GM21360 (cell line): ENCODE data around the gene HORMAD2.

Experiments
- ATAC-seq: cut with Tn5 transposase; IDR thresholded peaks from one replicate; pipeline ENCODE4 v1.9.1; 2021; ENCODE audit warnings: mild to moderate bottlenecking, moderate library complexity; ENCODE audit not compliant: unreplicated experiment

Gene HORMAD2

DNA sequence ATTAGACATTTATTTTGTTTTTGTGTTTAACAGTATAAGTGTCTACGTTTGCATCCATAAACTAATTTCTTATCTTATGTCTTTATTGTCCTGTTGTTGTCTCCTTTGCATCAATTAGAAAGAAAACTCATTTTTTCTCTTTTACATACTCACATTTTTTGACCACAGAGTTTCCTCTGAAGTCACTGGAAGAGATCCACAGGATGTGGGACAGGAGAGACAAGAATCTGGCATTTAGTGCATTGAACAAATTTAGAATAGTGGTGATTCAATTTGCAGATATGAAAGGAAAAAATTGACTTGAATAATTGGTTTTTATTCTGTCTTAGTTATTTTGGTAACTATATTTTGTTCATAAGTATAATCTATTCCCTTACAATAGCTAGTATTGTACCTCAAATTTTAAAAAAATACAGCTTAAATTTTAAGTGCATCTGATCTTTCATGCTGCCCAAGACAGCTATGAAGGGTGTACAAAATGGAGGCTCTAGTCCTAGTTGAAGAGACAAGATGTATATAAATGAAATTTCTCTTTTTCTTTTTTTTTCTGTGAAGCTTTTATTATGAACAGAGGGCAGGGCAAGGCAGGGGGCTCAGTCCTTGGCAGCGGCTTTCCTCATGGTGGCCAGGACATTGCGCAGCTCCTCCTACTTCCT is 24.4 kb downstream of the HORMAD2 start:
- no peak for ATAC-seq

DNA sequence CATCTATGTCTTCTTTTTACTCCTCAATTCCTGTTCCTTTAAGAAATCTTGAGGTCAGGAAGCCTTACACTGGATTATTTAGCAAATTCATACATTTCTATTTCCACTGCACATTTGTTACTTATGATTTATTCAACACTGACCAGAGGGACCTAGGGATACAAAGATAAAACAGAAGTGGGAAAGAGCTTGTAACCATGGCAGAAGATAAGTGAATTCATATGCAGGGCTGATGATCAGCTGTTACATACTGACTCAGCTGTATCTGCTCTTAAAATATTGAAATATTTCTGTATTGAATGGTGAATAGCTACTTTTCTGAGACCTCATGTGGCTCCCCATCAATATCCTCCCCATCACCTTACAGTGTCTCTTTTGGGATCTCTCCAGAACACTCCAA is 25.2 kb downstream of the HORMAD2 start:
- ATAC-seq, result no peak

DNA sequence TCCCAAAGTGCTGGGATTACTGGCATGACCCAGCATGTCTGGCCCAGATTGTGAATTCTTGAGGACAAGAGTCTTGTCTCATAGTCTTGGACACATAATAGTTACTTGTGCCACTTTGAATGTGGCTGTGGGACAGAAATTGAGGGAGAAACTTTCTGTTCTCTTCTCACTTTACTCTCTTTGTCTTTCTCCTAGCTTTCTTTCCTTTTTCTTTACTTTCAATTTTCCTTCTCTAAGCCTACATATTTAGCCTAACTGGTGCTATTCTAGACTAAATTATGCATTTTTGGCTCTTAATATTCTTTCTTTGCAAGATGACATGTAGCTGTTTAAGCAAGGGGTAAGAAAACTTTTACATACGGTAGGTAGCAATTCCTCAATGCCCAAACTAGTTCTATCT is 33.2 kb downstream of the HORMAD2 start:
- ATAC-seq, result no peak

DNA sequence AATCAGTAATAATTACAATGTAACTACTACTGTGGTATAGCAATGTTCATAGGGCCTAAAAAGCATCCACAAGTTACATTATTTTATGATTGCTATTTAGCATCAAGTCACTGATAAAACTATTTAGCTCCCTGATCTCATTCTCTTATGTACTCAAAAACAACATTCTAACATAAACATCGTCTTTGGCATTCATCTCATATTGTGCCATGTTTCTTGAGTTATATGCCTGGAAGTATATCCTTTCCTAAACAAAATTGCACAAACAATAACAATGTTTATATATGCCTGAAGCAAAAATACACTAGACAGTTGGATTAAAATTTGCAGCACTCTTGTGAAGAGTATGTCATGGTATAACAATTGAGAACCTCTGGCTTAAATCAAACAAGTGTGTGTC is 34.1 kb downstream of the HORMAD2 start:
- no peak for ATAC-seq

DNA sequence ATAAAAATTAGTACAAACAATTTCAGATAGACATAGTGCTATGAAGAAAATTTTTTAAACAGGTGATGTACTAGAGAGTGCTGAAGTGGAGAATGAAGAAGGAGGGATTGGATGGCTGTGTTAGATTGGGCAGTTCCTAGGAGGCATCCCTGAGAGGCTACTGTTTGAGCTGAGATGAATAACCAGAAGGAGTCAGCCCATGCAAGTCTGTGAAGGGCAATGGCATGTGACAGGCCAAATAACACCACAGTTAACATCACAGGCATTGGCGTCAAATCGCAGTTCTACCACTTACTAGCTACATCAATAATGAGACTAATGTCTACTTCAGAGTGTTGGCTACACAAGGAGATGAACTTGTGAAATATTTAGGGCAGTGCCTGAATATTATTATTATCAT is 35.4 kb downstream of the HORMAD2 start:
- ATAC-seq, result no peak

DNA sequence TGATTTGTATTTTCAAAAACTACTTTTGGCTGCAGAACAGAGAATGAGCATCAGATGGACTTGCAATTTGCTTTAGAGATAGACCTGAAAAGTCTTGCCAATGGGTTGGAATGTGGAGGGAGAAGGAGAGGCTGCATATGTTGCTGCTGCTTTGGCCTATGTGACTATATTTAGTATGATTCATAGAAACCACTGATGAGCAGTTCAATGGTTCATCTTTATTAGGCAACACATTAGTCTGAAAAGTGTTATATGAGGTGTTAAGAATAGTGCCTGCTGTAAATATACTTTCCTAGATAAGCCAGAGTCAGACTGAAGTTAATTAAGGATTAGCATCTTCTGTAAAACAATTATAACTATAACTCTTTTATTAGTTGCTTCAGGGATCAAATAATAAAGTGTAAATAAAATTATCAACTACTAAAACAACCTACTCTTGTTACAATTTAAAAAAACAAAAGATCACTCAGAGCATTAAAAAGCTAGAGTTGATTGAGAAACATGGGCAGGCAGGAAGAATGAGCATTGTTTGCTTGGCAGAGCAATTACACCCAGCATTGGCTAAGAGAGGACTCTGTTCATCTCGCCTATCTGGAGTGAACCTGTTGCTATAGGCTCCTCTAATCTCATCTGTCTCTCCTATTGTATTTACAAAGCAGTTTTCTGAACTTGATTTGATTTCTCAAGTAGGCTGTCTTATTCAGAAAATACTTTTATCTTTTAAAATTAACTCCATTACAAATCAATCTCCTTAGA is 36.3 kb downstream of the HORMAD2 start:
- no peak for ATAC-seq

DNA sequence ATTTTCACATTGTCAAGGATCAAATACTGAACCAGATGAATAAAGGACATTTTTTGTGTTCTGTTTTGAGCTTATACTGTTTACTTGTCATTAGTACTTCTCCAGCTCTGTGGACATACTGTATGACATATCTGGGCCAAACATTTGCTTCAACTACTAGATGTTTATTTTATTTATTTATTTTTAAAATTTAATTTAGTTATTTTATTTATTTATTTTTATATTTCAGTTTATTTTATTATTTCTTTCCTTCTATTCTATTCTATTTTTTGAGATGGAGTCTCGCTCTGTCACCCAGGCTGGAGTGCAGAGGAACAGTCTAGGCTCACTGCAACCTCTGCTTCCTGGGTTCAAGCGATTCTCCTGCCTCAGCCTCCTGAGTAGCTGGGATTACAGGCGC is 37.0 kb downstream of the HORMAD2 start:
- no peak for ATAC-seq

DNA sequence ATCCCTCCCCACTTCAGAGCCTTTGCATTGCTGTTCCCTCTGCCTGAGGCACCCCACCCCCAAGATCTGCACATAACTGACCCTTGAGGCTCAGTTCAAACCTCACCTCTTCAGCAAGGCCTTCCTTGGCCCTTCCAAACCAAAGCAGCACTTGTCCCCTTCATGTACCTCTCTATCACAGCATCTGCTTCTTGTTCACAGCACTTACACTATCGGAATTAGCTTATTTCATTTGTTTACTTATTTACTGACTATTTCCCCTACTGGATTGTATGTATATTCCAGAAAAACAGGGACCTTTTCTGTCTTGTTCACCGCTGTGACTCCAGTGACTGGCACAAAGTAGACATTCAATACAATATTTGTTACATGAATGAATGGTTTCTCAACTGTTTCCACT is 38.0 kb downstream of the HORMAD2 start:
- no peak for ATAC-seq

DNA sequence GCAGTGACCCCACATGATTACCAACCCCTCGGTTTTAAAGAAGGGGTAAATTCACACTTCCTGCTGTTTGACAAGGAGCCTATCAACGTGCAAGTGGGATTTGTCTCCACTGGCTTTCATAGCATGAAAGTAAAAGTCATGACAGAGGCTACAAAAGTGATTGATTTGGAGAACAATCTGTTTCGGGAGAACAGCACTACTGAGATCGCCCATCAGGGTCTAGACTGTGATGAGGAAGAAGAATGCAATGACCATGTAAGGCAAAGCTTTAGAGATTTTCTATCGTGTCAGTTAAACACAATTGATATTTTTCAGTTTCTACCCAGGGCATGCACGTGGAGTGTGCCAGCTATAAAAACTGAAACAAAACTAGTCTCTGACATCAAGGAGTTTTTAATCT is 41.7 kb downstream of the HORMAD2 start:
- ATAC-seq, result no peak

DNA sequence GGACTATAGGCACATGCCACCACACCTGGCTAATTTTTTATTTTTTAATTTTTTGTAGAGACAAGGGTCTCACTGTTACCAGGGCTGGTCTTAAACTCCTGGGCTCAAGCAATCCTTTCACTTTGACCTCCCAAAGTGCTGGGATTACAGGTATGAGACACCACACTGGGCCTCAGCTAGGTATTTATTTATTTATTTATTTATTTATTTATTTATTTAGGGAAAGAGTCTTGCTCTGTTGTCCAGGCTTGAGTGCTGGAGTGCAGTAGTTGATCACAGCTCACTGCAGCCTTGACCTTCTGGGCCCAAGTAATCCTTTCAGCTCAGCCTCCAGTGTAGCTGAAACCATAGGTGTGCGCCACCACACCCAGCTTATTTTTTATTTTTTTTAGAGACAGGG is 43.2 kb downstream of the HORMAD2 start:
- no peak for ATAC-seq

DNA sequence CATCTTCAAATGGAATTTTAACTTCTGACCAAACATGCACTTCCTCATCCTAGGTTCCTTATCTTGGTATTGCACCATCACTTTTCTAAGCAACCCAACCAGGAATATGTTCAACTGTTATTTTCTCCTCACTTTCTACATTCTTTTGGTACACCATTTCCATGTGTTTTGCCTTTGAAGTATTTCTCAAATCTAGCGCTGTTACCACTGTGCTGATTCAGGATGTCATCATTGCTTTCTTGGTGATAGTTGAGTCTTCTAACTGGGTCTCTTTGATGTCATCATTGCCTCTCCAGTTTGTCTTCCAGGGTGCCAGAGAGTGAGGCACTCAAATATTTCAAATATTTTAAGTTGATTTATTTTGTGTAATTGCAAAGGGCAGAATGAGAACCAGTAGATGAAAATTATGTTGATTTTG is 47.5 kb downstream of the HORMAD2 start:
- ATAC-seq, result no peak

DNA sequence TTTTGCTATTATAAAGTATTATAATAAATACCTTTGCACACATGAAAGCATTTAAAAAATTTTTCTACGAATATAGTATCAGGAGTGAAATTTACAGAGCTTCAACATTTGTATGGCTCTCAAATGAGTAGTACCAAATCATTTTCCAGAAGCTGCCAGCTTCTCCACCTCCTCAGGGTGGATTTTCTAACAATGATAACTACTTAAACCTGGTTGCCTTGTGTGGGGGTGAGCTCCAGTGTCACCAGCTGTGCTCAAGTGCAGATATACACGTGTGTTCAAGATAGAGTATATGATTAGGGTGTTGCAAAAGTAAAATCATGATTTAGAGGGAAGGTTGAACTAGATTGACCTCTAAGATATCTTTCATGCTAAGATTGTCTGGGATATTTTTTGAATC is 48.2 kb downstream of the HORMAD2 start:
- ATAC-seq, result no peak

DNA sequence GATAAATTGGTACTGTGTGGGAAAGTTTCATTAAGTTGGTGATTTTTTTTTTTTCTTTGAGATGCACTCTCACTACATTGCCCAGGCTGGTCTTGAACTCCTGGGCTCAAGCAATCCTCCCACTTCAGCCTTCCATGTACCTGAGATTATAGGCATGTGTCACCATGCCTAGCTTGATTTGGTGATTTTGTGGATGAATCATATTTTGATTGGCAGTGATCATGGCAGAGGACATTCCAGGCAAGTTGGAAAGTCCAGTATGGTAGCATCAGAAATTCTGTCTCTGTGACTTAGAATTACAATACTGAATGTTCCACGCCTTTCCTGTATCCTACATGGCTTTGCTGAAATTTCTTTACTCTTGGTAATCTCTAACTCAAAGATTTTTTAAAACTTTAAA is 49.4 kb downstream of the HORMAD2 start:
- ATAC-seq, result no peak

DNA sequence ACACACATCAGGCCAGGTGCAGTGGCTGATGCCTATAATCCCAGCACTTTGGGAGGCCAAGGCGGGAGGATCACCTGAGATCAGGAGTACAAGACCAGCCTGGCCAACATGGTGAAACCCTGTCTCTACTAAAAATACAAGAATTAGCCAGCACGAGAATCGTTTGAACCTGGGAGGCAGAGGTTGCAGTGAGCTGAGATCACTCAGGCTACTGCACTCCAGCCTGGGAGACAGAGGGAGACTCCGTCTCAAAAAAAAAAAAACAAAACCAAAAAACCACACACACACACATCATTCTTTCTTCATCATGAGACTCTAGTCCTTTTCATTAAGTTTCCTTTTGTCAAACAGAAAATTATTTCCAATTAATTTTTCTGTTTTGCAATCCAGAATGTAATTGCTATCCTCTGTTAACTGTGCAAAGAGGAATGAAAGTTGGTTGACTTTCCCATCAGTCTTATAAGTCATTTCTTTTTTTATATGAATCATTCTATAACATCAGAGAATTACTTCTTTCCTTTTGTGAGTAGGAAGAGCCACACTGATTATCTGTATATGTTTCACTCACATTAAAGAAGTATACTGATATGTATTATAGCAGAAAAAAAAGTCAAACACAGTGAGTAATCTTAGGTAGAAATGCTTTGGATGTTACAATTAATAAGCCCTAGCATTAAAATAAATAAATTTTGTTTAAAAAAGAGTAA is 52.2 kb downstream of the HORMAD2 start:
- ATAC-seq, result no peak

DNA sequence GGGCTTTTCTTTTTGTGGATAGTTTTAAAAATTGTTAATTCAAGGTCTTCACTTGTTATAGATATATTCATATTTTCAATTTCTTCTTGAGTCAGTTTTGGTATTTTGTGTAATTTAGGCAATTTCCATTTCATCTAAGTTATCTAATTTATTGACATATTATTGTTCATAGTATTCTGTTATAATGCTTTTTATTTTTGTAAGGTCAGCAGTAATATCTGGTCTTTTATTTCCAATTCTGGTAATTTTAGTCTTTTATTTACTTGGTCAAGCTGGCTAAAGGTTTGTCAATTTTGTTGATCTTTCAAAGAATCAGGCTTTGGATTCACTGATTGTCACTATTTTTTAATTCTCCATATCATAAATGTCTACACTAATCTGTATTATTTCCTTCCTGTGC is 60.1 kb downstream of the HORMAD2 start:
- ATAC-seq, result no peak

DNA sequence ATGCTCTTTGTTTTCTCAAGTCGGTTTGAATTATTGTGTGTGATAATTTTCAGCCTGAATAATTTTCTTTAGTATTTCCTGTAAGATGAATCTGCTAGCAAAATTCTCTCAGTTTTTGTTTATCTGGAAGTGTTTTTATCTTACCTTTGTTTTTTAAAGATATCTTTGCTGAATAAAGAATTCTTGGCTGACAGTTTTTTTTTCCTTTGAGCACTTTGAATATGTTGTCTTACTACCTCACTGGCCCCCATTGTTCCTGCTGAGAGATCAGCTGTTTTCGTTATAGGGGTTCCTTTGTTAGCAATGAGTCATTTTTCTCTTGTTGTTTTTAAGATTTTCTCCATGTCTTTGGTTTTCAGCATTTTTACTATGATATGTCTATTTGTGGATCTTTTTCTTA is 63.0 kb downstream of the HORMAD2 start:
- ATAC-seq, result no peak

DNA sequence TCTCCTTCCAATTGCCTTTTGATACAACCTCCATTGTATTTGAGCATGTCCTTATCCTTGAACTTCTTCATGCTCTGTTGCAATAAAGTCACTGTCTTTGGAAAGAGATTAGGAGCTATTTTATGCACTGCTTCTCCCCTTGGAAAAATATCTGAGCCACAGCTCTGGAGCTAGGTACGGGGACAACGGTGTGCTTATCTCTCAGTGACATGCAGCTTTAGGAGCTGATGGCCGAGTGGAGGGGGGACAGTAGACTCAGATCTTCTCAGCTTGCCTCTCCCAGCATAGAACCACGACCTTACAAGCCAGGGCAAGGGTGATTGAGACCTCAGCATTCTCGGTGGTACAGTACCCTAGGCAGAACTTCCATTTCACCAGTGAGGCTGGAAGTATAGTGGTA is 64.1 kb downstream of the HORMAD2 start:
- ATAC-seq, result no peak

DNA sequence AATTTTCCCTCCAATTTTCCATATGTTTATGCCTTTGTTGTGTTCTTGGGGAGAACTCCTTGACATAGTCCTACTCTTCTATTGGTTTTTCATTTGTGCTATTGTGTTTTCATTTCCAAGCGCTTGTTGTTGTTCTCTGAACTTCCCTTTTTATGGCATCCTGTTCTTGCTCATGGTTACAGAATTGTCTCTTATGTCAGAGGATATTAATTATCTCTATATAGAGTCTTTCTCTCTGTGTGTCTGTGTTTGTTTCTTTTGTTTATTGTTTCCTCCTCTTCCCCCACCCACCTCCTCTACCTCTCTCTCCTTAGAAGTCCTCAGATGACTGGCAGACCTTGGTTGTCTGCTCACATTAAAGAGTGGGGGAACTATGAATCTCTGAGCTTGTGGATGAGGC is 69.9 kb downstream of the HORMAD2 start:
- no peak for ATAC-seq

DNA sequence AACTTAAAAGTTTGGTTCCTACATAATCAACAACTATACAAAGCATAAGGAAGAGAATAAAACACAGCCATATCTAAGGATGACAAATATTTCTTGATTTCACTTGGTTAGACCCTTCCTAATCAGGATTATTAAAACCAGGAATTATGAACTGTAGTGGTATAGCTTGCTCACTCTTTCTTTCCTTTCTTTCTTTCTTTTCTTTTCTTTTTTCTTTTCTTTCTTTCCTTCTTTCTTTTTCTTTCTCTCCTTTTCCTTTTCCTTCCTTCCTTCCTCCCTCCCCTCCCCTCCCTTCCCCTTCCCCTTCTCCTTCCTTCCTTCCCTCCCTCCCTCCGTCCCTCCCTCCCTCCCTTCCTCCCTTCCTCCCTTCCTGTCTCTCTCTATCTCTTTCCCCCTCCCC is 78.0 kb downstream of the HORMAD2 start:
- ATAC-seq, result no peak

DNA sequence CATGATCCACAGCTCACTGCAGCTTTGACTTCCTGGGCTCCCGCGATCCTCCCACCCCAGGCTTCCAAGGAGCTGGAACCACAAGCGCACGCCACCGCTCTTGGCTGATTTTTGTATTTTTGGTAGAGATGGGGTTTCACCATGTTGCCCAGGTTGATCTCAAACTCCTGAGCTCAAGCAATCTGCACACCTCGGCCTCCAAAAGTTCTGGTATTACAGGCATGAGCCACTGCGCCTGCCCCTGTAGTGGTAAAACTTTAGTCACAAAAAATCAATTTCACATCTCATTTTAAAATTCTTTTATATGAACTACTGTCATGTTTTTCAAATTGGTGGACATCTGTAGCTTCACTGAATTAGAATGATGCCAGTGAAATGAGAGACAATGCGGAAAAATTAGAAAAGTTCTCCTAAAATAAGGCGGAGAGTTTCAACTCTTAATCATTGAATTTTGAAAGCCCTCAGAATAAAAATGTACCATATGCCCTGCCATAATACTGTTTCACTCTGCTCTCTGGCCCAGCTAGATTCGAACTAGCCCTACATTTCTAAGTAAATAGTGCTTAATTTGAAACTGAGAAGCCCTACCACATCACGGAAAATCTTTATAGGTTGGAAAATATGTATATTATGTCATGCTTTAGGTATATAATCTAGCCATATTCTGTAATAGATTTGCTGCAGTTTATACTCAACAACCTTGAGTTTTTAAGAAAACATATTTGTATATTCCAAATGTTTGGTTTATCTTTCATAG is 78.7 kb downstream of the HORMAD2 start:
- ATAC-seq, result no peak

DNA sequence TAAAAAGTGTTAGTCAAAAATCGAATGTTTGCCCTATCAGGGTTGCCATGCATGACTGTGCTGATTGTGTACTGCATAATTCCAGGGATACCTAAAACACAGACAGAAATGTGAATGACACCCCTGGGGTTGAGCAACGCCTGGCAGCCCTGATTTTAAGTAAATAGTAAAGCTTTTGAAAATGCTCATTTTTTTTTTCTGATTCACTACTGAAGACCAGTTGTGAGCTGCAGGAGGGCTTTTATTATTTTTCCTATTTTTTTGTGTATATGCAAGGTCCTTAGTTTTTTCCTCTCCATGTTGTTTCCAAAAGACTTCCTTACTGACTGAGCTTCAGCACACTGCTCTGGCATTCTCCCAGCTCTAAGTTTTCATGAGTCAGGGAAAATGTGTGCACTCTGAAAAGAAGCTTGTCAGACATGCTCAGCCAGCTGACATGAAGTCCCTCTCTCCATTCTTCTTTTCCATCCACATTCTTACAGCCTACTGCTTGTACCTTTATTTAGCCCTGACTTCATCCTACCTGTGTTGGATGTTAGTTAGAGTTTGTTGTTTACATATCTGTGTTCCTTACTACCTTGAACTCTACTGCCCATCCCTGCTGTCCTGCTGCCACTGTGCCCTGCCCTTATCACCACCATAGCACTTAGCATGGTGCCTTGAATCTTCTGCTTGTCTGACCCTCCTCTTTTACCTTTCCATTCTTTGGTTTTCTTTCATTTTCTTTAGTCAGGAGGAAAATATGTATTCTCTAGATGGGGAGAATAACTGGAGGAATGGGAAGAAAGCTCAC is 79.5 kb downstream of the HORMAD2 start:
- no peak for ATAC-seq
